Liver (tissue), 3 donors: ENCODE measurements around the gene ZFP1.

Source experiments
- HNF4G ChIP-seq: IDR thresholded peaks from 2 replicates; pipeline ENCODE4 v1.6.1; 2016; ENCODE audit warnings: antibody characterized with exemption
- RAD21 ChIP-seq, 2 donors: IDR thresholded peaks; 2 replicates each; pipeline ENCODE4 v1.6.1; 2016; ENCODE audit warnings: antibody characterized with exemption in 2 of 2, mild to moderate bottlenecking in 2 of 2
- RXRA ChIP-seq, 2 donors: IDR thresholded peaks; 2 replicates each; pipeline ENCODE4 v1.6.1; 2017 to 2018; ENCODE audit warnings: antibody characterized with exemption in 2 of 2, mild to moderate bottlenecking in 1 of 2
- SP1 ChIP-seq: IDR thresholded peaks from 2 replicates; pipeline ENCODE4 v1.6.1; 2018; ENCODE audit warnings: antibody characterized with exemption, mild to moderate bottlenecking
- YY1 ChIP-seq: IDR thresholded peaks from 2 replicates; pipeline ENCODE4 v1.6.1; 2016; ENCODE audit warnings: antibody characterized with exemption, mild to moderate bottlenecking
- TF ChIP-seq, protein P1 (sequence below): fragments of 150-350 bp; IDR thresholded peaks from 2 replicates; pipeline ENCODE4 v1.5.1; 2017; ENCODE audit warnings: improper control_type of control experiment, low read depth, low read length; ENCODE audit not compliant: missing input control
- TF ChIP-seq, protein P2 (sequence below): IDR thresholded peaks from 2 replicates; pipeline ENCODE4 v1.6.1; 2016; ENCODE audit warnings: antibody characterized with exemption
- TF ChIP-seq, protein P3 (sequence below): IDR thresholded peaks from 2 replicates; pipeline ENCODE4 v1.6.1; 2016; ENCODE audit warnings: antibody characterized with exemption
- TF ChIP-seq, protein P4 (sequence below): IDR thresholded peaks from 2 replicates; pipeline ENCODE4 v1.6.1; 2016; ENCODE audit warnings: antibody characterized with exemption, mild to moderate bottlenecking
- donor health status: healthy.
- donor health status: healthy.

DNA sequence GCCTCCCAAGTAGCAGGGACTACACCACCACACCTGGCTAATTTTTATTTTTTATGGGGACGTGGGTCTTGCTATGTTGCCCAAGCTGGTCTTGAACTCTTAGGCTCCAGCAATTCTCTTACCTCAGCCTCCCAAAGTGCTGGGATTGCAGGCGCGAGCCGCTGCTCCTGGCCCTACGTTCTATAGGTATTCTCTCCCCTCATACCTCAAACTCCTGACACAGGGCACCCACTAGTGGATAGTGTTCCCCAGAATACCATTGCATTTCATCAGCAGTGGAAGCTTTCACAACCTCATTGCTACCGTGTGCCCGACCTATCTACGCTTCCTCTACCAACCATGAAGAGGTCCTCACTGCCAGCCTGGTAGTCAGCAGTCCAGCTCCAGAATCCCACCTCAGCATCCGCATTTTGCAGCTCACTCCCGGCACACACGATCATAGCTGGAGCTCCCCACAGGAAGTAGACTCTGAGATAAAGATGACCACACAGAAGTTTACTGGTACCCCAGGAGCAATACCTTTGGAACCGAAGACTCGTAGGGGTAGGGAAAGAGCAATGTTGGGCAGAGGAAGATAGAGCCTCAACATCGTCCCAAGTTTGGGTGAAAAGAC is 49.3 kb downstream of the ZFP1 start:
- TF ChIP-seq, protein P1, sequence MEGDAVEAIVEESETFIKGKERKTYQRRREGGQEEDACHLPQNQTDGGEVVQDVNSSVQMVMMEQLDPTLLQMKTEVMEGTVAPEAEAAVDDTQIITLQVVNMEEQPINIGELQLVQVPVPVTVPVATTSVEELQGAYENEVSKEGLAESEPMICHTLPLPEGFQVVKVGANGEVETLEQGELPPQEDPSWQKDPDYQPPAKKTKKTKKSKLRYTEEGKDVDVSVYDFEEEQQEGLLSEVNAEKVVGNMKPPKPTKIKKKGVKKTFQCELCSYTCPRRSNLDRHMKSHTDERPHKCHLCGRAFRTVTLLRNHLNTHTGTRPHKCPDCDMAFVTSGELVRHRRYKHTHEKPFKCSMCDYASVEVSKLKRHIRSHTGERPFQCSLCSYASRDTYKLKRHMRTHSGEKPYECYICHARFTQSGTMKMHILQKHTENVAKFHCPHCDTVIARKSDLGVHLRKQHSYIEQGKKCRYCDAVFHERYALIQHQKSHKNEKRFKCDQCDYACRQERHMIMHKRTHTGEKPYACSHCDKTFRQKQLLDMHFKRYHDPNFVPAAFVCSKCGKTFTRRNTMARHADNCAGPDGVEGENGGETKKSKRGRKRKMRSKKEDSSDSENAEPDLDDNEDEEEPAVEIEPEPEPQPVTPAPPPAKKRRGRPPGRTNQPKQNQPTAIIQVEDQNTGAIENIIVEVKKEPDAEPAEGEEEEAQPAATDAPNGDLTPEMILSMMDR: no peak
- TF ChIP-seq, protein P2, sequence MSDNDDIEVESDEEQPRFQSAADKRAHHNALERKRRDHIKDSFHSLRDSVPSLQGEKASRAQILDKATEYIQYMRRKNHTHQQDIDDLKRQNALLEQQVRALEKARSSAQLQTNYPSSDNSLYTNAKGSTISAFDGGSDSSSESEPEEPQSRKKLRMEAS: no peak
- TF ChIP-seq, protein P3, sequence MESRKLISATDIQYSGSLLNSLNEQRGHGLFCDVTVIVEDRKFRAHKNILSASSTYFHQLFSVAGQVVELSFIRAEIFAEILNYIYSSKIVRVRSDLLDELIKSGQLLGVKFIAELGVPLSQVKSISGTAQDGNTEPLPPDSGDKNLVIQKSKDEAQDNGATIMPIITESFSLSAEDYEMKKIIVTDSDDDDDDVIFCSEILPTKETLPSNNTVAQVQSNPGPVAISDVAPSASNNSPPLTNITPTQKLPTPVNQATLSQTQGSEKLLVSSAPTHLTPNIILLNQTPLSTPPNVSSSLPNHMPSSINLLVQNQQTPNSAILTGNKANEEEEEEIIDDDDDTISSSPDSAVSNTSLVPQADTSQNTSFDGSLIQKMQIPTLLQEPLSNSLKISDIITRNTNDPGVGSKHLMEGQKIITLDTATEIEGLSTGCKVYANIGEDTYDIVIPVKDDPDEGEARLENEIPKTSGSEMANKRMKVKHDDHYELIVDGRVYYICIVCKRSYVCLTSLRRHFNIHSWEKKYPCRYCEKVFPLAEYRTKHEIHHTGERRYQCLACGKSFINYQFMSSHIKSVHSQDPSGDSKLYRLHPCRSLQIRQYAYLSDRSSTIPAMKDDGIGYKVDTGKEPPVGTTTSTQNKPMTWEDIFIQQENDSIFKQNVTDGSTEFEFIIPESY: no peak
- TF ChIP-seq YY1: no peak
- no peak for TF ChIP-seq SP1
- TF ChIP-seq, protein P4, sequence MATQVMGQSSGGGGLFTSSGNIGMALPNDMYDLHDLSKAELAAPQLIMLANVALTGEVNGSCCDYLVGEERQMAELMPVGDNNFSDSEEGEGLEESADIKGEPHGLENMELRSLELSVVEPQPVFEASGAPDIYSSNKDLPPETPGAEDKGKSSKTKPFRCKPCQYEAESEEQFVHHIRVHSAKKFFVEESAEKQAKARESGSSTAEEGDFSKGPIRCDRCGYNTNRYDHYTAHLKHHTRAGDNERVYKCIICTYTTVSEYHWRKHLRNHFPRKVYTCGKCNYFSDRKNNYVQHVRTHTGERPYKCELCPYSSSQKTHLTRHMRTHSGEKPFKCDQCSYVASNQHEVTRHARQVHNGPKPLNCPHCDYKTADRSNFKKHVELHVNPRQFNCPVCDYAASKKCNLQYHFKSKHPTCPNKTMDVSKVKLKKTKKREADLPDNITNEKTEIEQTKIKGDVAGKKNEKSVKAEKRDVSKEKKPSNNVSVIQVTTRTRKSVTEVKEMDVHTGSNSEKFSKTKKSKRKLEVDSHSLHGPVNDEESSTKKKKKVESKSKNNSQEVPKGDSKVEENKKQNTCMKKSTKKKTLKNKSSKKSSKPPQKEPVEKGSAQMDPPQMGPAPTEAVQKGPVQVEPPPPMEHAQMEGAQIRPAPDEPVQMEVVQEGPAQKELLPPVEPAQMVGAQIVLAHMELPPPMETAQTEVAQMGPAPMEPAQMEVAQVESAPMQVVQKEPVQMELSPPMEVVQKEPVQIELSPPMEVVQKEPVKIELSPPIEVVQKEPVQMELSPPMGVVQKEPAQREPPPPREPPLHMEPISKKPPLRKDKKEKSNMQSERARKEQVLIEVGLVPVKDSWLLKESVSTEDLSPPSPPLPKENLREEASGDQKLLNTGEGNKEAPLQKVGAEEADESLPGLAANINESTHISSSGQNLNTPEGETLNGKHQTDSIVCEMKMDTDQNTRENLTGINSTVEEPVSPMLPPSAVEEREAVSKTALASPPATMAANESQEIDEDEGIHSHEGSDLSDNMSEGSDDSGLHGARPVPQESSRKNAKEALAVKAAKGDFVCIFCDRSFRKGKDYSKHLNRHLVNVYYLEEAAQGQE: no peak
- no peak for TF ChIP-seq HNF4G
- no peak for TF ChIP-seq RXRA (IDR thresholded peaks at IDR 0.05)
- no peak for TF ChIP-seq RAD21 (IDR thresholded peaks at IDR 0.05)
